Endodermal cell (in vitro differentiated cells): Measurements from ENCODE around the gene HBS1L. TPM values are rescaled to one million over a fixed set of nuclear protein-coding genes. Genes with fewer than 3 reads are reported as not detected.

Source experiments
- DNase-seq: peaks from one replicate; pipeline ENCODE4 v3.0.0-alpha.2; 2017
- H3K27ac ChIP-seq: 2 replicates; pipeline ENCODE4 v1.5.1; 2013; ENCODE audit warnings: mild to moderate bottlenecking, low read depth, low read length, moderate library complexity
- H3K27me3 ChIP-seq: 2 replicates; pipeline ENCODE4 v1.6.1; 2013; ENCODE audit warnings: mild to moderate bottlenecking, low read length, moderate library complexity; ENCODE audit not compliant: insufficient read depth, control insufficient read depth, poor library complexity, severe bottlenecking
- H3K36me3 ChIP-seq: 2 replicates; pipeline ENCODE4 v1.7.0; 2013; ENCODE audit warnings: mild to moderate bottlenecking, low read length, moderate library complexity; ENCODE audit not compliant: control insufficient read depth, insufficient read depth
- H3K4me1 ChIP-seq: one replicate; pipeline ENCODE4 v1.7.0; 2013; ENCODE audit warnings: low read length; ENCODE audit not compliant: control insufficient read depth, insufficient read depth
- H3K4me3 ChIP-seq: 2 replicates; pipeline ENCODE4 v1.5.1; 2013; ENCODE audit warnings: mild to moderate bottlenecking, low read length, moderate library complexity
- H3K9ac ChIP-seq: 2 replicates; pipeline ENCODE4 v1.6.1; 2013; ENCODE audit warnings: mild to moderate bottlenecking, low read length, moderate library complexity; ENCODE audit not compliant: poor library complexity, severe bottlenecking; ENCODE audit errors: extremely low read depth
- H3K9me3 ChIP-seq: 2 replicates; pipeline ENCODE4 v1.6.1; 2013; ENCODE audit warnings: mild to moderate bottlenecking, low read length, moderate library complexity; ENCODE audit not compliant: control insufficient read depth
- H3K27ac Mint-ChIP-seq: 2 replicates; pipeline ENCODE4 v1.8.0; 2020; ENCODE audit warnings: mixed read lengths
- H3K27me3 Mint-ChIP-seq: 2 replicates; pipeline ENCODE4 v1.8.0; 2021; ENCODE audit warnings: mild to moderate bottlenecking, mixed read lengths; ENCODE audit not compliant: insufficient read depth
- H3K36me3 Mint-ChIP-seq: 2 replicates; pipeline ENCODE4 v1.8.0; 2020; ENCODE audit warnings: low read depth, mixed read lengths
- H3K4me1 Mint-ChIP-seq: 2 replicates; pipeline ENCODE4 v1.8.0; 2020; ENCODE audit warnings: mixed read lengths
- H3K4me3 Mint-ChIP-seq: 2 replicates; pipeline ENCODE4 v1.8.0; 2020; ENCODE audit warnings: mild to moderate bottlenecking, moderate library complexity, mixed read lengths
- H3K9me3 Mint-ChIP-seq: 2 replicates; pipeline ENCODE4 v1.8.0; 2020; ENCODE audit warnings: mild to moderate bottlenecking, mixed read lengths
- WGBS, 2 experiments: methylation state at CpG; one replicate each; pipeline versions ENCODE4 v1.1.5 to v1.1.7; 2013; ENCODE audit warnings: missing lambda C conversion rate in 2 of 2, mixed read lengths in 1 of 2; ENCODE audit not compliant: insufficient coverage in 1 of 2, insufficient read length in 1 of 2; 5-methylcytosine and 5-hydroxymethylcytosine counted together
- total RNA-seq, 2 donors: library from RNA; stranded (reverse); fragmentation: NEBNext Ultra II Directional in 1 of 2; extraction: Animal tissue kit (Norgen Biotek cat#: 25700) in 1 of 2; gene quantifications; 2 replicates in 1 of 2; 3 replicates in 1 of 2; pipeline ENCODE4 v1.2.1, GENCODE V29; 2021
- TF ChIP-seq, protein P1 (sequence below): fragments of 200-600 bp; sonication (generic); conservative IDR thresholded peaks from 2 replicates; pipeline ENCODE4 v1.5.0; 2021; ENCODE audit warnings: antibody characterized with exemption, mild to moderate bottlenecking

The HBS1L gene
- total RNA-seq, 2 donors from 2014 or later: 106 to 122 TPM

DNA sequence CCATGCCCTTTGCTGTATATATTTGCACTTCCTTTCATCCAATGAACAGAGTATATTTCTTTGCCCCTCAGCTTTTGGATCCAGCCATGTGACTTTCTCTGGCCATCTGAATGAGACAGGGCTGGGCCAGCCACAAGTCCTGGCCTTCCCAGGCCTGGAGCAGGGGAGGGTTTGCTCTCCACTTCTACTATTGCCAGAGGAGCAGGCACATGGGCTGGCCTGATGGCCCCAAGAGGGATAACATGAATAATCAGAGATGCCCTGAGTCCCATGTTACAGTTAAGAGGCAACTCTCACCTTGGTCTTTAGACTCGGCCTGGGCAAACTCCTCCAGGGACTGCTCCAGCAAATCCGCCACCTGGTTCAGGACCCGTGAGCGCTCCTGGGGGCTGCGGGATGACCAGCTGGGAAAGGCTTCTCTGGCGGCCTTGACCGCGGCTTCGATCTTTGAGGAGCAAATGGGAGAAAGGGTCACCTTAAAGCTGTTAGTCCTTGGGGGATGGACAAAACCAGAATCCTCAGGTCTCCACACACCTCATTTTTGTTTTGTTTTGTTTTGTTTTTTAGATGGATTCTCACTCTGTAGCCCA lies 111.0 kb downstream of the HBS1L start:
- H3K4me3 ChIP-seq: no peak overlapping the region
- H3K4me3 Mint-ChIP-seq: no peak overlapping the region
- H3K4me1 ChIP-seq: no peaks in the 10 kb centered on the region
- no peak overlapping the region for H3K27ac ChIP-seq
- H3K36me3 Mint-ChIP-seq: no peaks in the 10 kb centered on the region
- H3K9me3 ChIP-seq: no peaks in the 10 kb centered on the region
- no peaks in the 10 kb centered on the region for H3K27me3 ChIP-seq
- H3K27me3 Mint-ChIP-seq: no peaks in the 10 kb centered on the region
- TF ChIP-seq, protein P1, sequence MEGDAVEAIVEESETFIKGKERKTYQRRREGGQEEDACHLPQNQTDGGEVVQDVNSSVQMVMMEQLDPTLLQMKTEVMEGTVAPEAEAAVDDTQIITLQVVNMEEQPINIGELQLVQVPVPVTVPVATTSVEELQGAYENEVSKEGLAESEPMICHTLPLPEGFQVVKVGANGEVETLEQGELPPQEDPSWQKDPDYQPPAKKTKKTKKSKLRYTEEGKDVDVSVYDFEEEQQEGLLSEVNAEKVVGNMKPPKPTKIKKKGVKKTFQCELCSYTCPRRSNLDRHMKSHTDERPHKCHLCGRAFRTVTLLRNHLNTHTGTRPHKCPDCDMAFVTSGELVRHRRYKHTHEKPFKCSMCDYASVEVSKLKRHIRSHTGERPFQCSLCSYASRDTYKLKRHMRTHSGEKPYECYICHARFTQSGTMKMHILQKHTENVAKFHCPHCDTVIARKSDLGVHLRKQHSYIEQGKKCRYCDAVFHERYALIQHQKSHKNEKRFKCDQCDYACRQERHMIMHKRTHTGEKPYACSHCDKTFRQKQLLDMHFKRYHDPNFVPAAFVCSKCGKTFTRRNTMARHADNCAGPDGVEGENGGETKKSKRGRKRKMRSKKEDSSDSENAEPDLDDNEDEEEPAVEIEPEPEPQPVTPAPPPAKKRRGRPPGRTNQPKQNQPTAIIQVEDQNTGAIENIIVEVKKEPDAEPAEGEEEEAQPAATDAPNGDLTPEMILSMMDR: no peak
- no peaks in the 10 kb centered on the region for H3K4me1 Mint-ChIP-seq
- H3K9ac ChIP-seq: no peak overlapping the region
- DNase-seq: no peak
- no peaks in the 10 kb centered on the region for H3K36me3 ChIP-seq
- WGBS, 2 experiments: 96 to 97% methylated on average over 8 to 9 of the region's 9 CpGs
- no peak overlapping the region for H3K27ac Mint-ChIP-seq
- H3K9me3 Mint-ChIP-seq: no peaks in the 10 kb centered on the region

DNA sequence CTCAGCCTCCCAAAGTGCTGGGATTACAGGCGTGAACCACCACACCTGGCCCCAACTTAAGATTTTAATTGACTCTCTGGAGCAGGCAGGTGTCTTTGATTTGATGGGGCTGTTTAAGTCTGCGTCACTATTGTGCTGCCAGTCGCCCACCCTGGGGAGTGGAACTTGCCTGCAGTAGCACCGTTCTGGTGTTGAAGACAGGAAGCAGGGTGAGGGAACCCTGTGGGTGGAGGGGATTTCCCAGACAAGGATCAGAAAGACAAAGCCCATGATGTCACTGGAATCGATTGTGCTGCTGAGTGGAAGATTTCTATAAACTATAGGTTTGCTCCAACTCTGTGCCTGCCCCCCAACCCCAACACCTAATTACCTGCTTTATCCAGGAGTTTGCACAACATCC lies 115.7 kb downstream of the HBS1L start:
- TF ChIP-seq, protein P1: no peak
- Histone ChIP-seq H3K9ac (no peak overlapping the region), H3K9me3 (no peaks in the 10 kb centered on the region), H3K4me1 (no peaks in the 10 kb centered on the region), H3K4me3 (no peak overlapping the region), H3K27me3 (no peaks in the 10 kb centered on the region), H3K27ac (no peak overlapping the region), H3K36me3 (no peaks in the 10 kb centered on the region)
- no peaks in the 10 kb centered on the region for H3K9me3 Mint-ChIP-seq
- no peaks in the 10 kb centered on the region for H3K4me1 Mint-ChIP-seq
- peaks cover 2% of the 10 kb centered on the region for H3K27me3 Mint-ChIP-seq
- no peaks in the 10 kb centered on the region for H3K36me3 Mint-ChIP-seq
- H3K4me3 Mint-ChIP-seq: no peak overlapping the region
- 81 to 100% methylated on average over 3 to 5 of the region's 5 CpGs for WGBS, 2 experiments
- no peak overlapping the region for H3K27ac Mint-ChIP-seq
- DNase-seq: no peak

DNA sequence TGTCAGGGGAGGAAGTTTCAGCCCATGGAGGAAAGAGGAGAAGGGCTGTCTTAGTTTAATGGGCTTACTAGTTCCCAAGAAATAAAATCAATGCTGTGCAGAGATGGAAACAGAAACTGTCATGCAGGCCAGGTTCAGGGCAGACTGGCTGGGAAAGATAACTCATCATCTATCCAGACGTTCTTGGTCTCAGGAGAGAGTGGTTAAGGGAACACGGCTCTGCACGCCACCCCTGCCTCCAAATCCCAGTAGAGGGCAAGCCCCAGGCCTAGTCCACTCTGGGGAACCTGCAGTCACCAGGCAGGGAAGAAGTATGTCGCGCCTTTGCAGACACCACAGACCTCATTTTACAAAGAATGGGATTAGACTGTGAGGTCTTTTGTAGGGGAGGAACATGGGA lies 117.2 kb downstream of the HBS1L start:
- TF ChIP-seq, protein P1: no peak
- no peak overlapping the region for H3K27ac Mint-ChIP-seq
- Histone ChIP-seq H3K4me3 (no peak overlapping the region), H3K36me3 (no peaks in the 10 kb centered on the region), H3K4me1 (no peaks in the 10 kb centered on the region), H3K9ac (no peak overlapping the region), H3K27me3 (peaks cover 3% of the 10 kb centered on the region), H3K27ac (no peak overlapping the region), H3K9me3 (no peaks in the 10 kb centered on the region)
- 80 to 96% methylated on average over 1 to 5 of the region's 5 CpGs for WGBS, 2 experiments
- H3K27me3 Mint-ChIP-seq: peaks cover 6% of the 10 kb centered on the region
- H3K36me3 Mint-ChIP-seq: no peaks in the 10 kb centered on the region
- no peaks in the 10 kb centered on the region for H3K4me1 Mint-ChIP-seq
- DNase-seq: no peak
- no peak overlapping the region for H3K4me3 Mint-ChIP-seq
- no peaks in the 10 kb centered on the region for H3K9me3 Mint-ChIP-seq
